Panc1 (cell line): ENCODE data around the gene HES5. TPM values are rescaled to one million over a fixed set of nuclear protein-coding genes. Genes with fewer than 3 reads are reported as not detected.

Source experiments
- ATAC-seq: fragments of 200-7000 bp; cut with Tn5 transposase; 2 replicates; pipeline ENCODE4 v1.9.1; 2020; ENCODE audit warnings: mild to moderate bottlenecking, moderate library complexity
- BruUV-seq: library from RNA; stranded (reverse); fragments of 400-500 nt; replicated peaks from 2 replicates; lab custom pipeline; 2021; lab: Mats Ljungman, UMichigan
- CTCF ChIA-PET: fragments of 300-600 bp; sonication (Branson Sonifier 250); formaldehyde crosslinking; loops from one replicate; lab custom pipeline; 2022; ENCODE audit warnings: antibody characterized with exemption; lab: Charles Lee
- POLR2A ChIA-PET: fragments of 300-600 bp; sonication (Branson Sonifier 250); formaldehyde crosslinking; loops from one replicate; lab custom pipeline; 2022; ENCODE audit warnings: antibody characterized with exemption; lab: Charles Lee
- DNase-seq: peaks from one replicate; pipeline ENCODE4 v3.0.0-alpha.2; 2010; ENCODE audit warnings: low read depth, low spot score
- H3K27ac ChIP-seq: 2 replicates; pipeline ENCODE4 v1.5.1; 2011; ENCODE audit warnings: mild to moderate bottlenecking, low read length, inconsistent platforms
- H3K27me3 ChIP-seq: fragments of 200-500 bp; sonication (Bioruptor generic); 2 replicates; pipeline ENCODE4 v1.6.0; 2014; ENCODE audit warnings: low read length, inconsistent platforms; ENCODE audit not compliant: control insufficient read depth, insufficient read depth
- H3K36me3 ChIP-seq: fragments of 200-500 bp; sonication (Bioruptor generic); 2 replicates; pipeline ENCODE4 v1.5.1; 2014; ENCODE audit warnings: inconsistent platforms, mild to moderate bottlenecking, low read length, moderate library complexity; ENCODE audit not compliant: control insufficient read depth, insufficient read depth
- H3K4me1 ChIP-seq: 2 replicates; pipeline ENCODE4 v1.5.1; 2011; ENCODE audit warnings: inconsistent platforms, mild to moderate bottlenecking, low read length, moderate library complexity; ENCODE audit not compliant: control insufficient read depth, insufficient read depth
- H3K4me3 ChIP-seq, 2 experiments: 2 replicates each; pipeline ENCODE4 v1.5.1; 2011 to 2012; ENCODE audit warnings: low read depth in 2 of 2, low read length in 2 of 2, mild to moderate bottlenecking in 2 of 2, inconsistent platforms in 1 of 2, moderate library complexity in 1 of 2
- H3K9me3 ChIP-seq: fragments of 200-500 bp; sonication (Bioruptor generic); 2 replicates; pipeline ENCODE4 v1.5.1; 2014; ENCODE audit warnings: low read depth, mild to moderate bottlenecking, inconsistent platforms, low read length, moderate library complexity; ENCODE audit not compliant: control insufficient read depth, insufficient read depth
- POLR2AphosphoS5 ChIP-seq: IDR thresholded peaks from 2 replicates; pipeline ENCODE4 v1.6.1; 2012; ENCODE audit warnings: mild to moderate bottlenecking, low read depth, low read length, moderate library complexity
- TCF7L2 ChIP-seq: IDR thresholded peaks from 2 replicates; pipeline ENCODE4 v1.6.1; 2011; ENCODE audit warnings: mild to moderate bottlenecking, low read depth, low read length, inconsistent platforms
- in situ Hi-C: cut with HindIII; loops from 2 replicates; pipeline ENCODE4 v1.10.0; 2016; ENCODE audit warnings: low sequenced_read_pairs, low pct_unique_long_range_greater_than_20kb
- intact Hi-C: fragments of 100-400 bp; cut with micrococcal nuclease; formaldehyde crosslinking; loops from one replicate; pipeline ENCODE4 v1.10.0; 2022; ENCODE audit not compliant: unreplicated experiment
- total RNA-seq: library from RNA; stranded (reverse); gene quantifications from one replicate; pipeline ENCODE4 v1.2.1, GENCODE V29; 2021; ENCODE audit not compliant: unreplicated experiment
- TF ChIP-seq, protein P1 (sequence below): fragments of 450-650 bp; IDR thresholded peaks from 2 replicates; pipeline ENCODE4 v1.5.1; 2017; ENCODE audit warnings: mild to moderate bottlenecking
- TF ChIP-seq, protein P2 (sequence below), 2 experiments: IDR thresholded peaks; 2 replicates each; pipeline ENCODE4 v1.6.1; 2011 to 2012; ENCODE audit warnings: low read depth in 2 of 2, control low read depth in 1 of 2, low read length in 1 of 2, mild to moderate bottlenecking in 1 of 2, moderate library complexity in 1 of 2; ENCODE audit not compliant: insufficient read depth in 1 of 2

HES5 gene
- total RNA-seq, 1 experiment from 2014 or later = not detected

DNA sequence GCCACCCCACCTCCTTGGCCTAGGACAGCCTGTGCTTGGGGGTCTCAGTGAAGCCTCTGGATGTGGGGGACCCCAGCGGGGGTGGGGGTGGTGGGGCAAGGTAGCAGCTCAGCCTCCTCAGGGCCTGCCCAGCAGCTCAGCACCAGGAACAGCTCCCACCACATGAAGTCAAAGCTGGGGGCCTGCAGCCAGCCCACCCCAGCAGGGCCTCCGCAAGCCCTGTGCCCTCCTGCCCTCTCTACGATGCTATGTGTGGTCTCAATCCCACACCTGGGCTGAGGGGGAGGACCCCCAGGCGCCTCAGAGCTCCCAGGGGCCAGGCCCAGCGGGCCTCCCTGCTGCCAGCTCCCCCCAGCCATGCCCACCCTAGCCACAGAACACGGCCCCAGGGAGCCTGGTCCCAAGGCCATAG lies 22.3 kb downstream of the HES5 start:
- in situ Hi-C loops (no loop called here), intact Hi-C loops (no loop called here)
- Histone ChIP-seq H3K9me3 (no peaks in the 10 kb centered on the region), H3K36me3 (no peaks in the 10 kb centered on the region; the same call in none of the 2 replicates), H3K4me1 (peaks cover 25% of the 10 kb centered on the region), H3K27me3 (no peaks in the 10 kb centered on the region), H3K4me3 (no peak overlapping the region), H3K27ac (no peak overlapping the region)
- BruUV-seq = no TSS peak
- TF ChIP-seq, protein P1, sequence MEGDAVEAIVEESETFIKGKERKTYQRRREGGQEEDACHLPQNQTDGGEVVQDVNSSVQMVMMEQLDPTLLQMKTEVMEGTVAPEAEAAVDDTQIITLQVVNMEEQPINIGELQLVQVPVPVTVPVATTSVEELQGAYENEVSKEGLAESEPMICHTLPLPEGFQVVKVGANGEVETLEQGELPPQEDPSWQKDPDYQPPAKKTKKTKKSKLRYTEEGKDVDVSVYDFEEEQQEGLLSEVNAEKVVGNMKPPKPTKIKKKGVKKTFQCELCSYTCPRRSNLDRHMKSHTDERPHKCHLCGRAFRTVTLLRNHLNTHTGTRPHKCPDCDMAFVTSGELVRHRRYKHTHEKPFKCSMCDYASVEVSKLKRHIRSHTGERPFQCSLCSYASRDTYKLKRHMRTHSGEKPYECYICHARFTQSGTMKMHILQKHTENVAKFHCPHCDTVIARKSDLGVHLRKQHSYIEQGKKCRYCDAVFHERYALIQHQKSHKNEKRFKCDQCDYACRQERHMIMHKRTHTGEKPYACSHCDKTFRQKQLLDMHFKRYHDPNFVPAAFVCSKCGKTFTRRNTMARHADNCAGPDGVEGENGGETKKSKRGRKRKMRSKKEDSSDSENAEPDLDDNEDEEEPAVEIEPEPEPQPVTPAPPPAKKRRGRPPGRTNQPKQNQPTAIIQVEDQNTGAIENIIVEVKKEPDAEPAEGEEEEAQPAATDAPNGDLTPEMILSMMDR = no peak
- peak; percentile 37; the same call in 1 of the 2 replicates for TF ChIP-seq POLR2AphosphoS5
- TF ChIP-seq, protein P2, sequence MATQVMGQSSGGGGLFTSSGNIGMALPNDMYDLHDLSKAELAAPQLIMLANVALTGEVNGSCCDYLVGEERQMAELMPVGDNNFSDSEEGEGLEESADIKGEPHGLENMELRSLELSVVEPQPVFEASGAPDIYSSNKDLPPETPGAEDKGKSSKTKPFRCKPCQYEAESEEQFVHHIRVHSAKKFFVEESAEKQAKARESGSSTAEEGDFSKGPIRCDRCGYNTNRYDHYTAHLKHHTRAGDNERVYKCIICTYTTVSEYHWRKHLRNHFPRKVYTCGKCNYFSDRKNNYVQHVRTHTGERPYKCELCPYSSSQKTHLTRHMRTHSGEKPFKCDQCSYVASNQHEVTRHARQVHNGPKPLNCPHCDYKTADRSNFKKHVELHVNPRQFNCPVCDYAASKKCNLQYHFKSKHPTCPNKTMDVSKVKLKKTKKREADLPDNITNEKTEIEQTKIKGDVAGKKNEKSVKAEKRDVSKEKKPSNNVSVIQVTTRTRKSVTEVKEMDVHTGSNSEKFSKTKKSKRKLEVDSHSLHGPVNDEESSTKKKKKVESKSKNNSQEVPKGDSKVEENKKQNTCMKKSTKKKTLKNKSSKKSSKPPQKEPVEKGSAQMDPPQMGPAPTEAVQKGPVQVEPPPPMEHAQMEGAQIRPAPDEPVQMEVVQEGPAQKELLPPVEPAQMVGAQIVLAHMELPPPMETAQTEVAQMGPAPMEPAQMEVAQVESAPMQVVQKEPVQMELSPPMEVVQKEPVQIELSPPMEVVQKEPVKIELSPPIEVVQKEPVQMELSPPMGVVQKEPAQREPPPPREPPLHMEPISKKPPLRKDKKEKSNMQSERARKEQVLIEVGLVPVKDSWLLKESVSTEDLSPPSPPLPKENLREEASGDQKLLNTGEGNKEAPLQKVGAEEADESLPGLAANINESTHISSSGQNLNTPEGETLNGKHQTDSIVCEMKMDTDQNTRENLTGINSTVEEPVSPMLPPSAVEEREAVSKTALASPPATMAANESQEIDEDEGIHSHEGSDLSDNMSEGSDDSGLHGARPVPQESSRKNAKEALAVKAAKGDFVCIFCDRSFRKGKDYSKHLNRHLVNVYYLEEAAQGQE (IDR thresholded peaks at IDR 0.05; ENCODE audit: insufficient read depth in 1 of 2, low read depth in 2 of 2, low read length in 1 of 2) = peak; percentile 75 to 84
- ATAC-seq = no peak
- ChIA-PET POLR2A (interaction anchor here (0.7 kb wide), 1 partner anchor 29 kb away, joined by 3 read pairs; no protein-coding TSS in a partner anchor), CTCF (interaction anchor here (0.6 kb wide), 1 partner anchor 14 kb away, joined by 3 read pairs; no protein-coding TSS in a partner anchor)
- DNase-seq = no peak

DNA sequence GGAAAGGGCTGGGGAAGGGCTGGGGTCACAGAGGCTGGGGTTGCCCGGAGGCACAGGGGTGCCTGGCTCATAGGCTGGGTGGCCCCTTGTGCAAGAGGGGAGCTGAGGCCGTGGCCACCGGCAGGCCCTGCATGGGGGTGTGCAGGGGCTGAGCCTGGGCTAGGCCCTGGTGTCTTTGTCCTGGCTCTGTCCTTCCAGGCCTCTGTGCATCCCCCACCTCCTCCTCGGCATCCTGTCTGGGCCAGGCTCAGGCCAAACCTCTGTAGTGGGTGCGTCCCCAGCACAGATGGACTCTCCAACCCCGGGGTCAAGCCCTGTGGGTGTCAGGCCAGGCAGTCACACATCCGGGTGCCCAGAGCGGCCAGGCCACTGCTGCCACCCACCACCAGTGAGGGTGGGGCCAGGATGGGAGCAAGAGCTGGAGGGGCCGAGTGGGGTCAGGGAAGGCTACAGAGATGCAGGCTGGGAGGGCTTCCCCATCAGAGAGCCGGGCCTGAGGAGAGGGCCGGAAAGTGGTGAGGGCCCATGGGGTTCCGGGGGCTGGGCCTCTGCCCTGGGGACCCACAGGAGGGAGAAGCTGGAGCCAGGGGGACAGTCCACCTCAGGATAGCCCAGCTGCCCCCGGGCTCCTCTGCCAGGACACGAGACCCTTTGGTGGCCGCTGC lies 23.0 kb downstream of the HES5 start:
- no peaks in the 10 kb centered on the region for H3K9me3 ChIP-seq
- CTCF ChIA-PET = no interaction called here

More for the DNA sequence above, 23.0 kb downstream of the HES5 start:
- H3K36me3 ChIP-seq = no peaks in the 10 kb centered on the region; the same call in 1 of the 2 replicates
- BruUV-seq = no TSS peak
- POLR2A ChIA-PET = interaction anchor here (0.6 to 0.7 kb wide), 3 partner anchors 19 to 931 kb away, joined by 3 read pairs; partner anchors contain the start of gene PANK4
- in situ Hi-C loops = no loop called here
- peak; percentile 61 for ATAC-seq
- no peak overlapping the region for H3K4me3 ChIP-seq
- H3K27ac ChIP-seq = peak overlapping the region; percentile 53
- intact Hi-C loops = no loop called here
- TF ChIP-seq TCF7L2 (no peak), POLR2AphosphoS5 (no peak; the same call in 1 of the 2 replicates)
- H3K4me1 ChIP-seq = peaks cover 25% of the 10 kb centered on the region
- no peaks in the 10 kb centered on the region for H3K27me3 ChIP-seq
- DNase-seq = no peak
